Femur (tissue), 1 donor: ENCODE results near the gene FECH.

Experiments used
- DNase-seq: peaks from one replicate; pipeline ENCODE4 v3.0.0-alpha.2; 2017

FECH gene

GRCh38 chr18:57579934-57580333 is 6.6 kb downstream of the FECH start:
- DNase-seq = no peak

DNA sequence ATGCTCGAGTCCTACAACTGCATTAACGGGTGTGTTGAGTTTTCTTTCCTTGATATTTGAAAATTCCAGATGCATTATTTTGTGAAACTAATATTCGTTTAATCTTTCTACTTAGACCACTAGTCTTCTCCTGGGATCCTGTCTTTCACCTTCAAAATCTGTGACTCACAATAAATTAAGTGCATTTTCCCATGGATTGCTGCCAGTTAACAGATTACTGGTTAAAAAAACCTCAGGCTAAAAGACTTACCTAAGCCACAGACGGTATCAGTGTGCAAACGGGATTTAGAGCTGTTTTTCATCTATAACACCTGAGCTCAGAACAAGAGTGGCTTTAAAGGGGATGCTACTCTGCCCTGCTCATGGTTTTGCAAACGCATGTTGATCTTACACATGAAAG is 10.2 kb downstream of the FECH start:
- DNase-seq = no peak

DNA sequence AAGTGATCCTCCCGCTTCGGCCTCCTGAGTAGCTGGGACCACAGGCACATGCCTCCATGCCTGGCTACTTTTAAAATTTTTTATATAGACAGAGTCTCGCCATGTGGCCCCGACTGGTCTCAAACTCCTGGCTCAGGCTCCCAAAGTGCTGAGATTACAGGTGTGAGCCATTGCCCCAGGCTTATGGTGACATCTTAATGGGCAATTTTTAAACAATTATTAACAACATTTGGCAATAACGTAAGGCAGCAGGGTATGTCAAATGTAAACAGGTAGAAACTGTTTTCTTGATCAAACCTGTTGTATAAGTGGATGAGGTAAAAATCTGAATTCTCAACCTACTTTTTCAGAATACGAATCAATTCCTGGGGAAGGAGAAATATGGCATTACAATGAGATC is 11.0 kb downstream of the FECH start:
- DNase-seq = no peak

DNA sequence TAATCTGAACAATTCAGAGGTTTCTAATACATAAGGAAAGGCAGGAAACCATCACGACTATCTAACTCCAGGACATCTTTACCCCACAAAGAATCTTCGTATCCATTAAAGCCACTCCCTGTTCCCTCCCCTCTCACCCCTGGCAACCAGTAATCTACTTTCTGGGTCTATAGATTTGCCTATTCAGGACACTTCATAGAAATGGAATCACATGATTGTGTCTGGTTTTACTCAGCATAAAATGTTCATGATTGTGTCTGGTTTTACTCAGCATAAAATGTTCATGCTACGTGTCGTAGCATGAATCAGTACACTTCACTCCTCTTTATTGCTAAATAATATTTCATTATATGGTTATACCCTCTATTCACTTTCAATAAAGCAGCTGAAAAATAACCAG is 11.6 kb downstream of the FECH start:
- DNase-seq = no peak

GRCh38 chr18:57570162-57570561 is 16.3 kb downstream of the FECH start:
- DNase-seq = no peak

DNA sequence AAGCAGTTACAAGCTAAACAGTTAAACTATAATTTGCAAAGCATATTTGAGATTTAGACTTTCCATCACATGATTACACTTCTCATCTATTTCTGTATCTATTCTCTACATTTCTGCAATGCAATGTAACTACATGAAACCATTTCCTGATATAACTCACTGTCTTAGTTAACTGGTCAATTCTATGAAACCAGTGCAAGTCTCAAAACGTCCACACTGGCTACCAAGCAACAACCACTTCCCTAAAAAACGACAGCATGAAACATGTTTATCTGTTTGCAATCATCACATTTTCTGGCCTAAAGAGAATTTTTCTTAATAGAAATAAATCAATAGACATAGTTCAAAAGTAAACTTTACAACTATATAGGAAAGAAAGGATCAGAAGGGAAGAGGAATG is 17.4 kb downstream of the FECH start:
- no peak for DNase-seq

DNA sequence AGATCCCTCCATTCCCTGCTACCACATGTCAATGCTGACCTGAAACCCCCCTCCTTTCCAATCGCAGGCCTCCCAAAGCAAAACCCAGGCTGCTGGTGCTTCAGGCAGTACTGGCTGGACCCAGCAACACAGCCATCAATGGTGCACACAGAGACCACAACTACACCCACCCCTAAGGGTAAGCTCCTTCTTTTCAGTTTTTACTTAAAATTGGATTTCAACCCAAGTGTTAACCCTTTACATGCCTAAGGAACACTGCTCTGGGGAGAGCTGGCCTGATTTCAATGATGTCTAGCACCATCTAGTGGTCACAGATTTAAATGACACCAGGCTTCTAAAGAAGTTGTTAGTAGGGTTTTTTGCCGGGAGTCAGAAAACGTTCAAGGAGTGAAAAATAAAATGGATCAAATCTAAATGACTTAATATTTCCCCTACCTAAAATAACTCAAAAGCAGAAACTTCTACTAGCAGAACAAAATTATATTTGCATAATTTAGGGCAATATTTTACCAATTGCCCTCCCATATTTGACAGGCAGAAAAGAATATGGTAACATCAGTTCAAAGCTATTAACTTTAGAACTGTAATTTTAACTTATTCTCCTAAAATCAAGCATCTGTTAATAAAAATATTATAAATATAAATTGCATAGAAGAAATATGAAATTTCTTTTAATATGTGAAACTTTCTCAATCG is 24.6 kb downstream of the FECH start:
- DNase-seq = peak; percentile 31

GRCh38 chr18:57561261-57561660 is 25.2 kb downstream of the FECH start:
- DNase-seq = no peak

- DNase-seq = peak; percentile 83
These were observed 27.2 kb downstream of the FECH start for GRCh38 chr18:57559314-57559713.

GRCh38 chr18:57555134-57555533 is 31.4 kb downstream of the FECH start:
- no peak for DNase-seq

- DNase-seq = no peak
These were observed 36.0 kb downstream of the FECH start for GRCh38 chr18:57550510-57550909.

GRCh38 chr18:57547260-57547659 is 39.2 kb downstream of the FECH start:
- DNase-seq = no peak

GRCh38 chr18:57544936-57545660 is 41.4 kb downstream of the FECH start:
- no peak for DNase-seq

DNA sequence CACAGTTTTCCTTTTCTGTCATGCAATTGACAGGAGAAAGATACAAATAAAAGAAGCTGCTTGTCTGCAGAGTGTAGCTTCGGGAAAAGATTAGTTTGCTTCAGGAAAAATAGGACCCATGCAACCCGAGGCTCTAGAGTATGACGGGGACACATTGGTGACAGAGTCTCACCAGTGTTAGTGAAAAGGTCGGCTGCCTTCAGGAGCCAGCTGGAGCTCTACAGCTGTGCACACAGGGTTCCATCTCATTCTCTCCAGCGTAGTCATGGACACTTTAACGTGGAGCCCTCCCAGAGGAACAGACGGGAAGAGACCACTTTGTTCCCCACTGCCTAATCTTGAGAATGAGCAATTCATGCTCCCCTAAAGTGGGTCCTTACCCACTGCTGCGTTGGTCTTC is 42.9 kb downstream of the FECH start:
- no peak for DNase-seq

DNA sequence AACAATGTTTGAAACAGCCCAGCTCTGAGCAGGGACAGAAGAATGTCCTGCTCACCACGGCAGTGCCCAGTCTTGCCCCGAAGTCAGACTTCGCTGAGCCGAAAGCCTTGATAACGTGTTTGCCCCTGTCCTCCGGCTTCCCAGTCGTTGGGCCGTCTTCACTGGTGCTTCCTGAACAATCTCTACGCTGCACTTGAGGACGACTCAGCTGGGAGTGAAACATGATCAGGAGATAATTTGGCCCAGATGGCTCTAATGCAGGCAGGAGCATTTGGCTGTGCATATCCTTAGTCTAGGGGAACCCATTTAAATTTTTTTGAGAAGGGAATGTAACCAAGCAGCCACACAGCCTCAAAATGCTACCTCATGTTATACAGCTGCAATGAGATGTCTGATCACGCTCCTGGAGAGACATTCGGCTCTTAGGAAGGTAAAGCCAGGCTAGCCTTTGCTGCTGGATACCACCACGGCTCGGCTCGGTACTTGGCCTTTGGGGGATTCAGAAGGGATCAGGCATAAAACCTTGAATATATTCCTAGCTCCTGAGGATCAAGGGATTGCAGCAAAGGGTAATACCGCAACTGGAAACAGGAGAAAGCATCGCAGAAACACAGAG is 43.6 kb downstream of the FECH start:
- DNase-seq = no peak

- no peak for DNase-seq
These were observed 44.4 kb downstream of the FECH start for GRCh38 chr18:57542126-57542525.

- DNase-seq = no peak
These were observed 46.8 kb downstream of the FECH start for GRCh38 chr18:57539702-57540101.

GRCh38 chr18:57538614-57539013 is 47.9 kb downstream of the FECH start:
- DNase-seq = no peak

DNA sequence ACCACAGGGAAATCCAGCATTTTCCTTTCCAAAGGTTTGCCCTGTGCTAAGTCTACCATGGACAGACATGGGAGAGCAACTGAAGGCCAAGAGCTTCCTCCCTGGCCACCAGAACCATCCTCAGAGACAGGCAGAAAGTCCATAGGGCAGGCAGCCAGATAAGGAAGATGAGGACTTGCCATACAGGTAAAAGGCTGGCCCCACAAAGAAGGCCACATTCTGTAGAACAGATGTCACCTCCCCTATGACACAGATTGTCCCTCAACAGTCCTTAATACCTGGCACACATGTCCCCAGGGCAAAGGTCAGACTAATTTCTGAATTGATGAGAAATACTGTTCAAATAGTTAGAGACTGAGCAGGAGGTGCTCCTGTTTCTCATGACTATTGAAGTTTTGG is 52.0 kb downstream of the FECH start:
- no peak for DNase-seq

DNA sequence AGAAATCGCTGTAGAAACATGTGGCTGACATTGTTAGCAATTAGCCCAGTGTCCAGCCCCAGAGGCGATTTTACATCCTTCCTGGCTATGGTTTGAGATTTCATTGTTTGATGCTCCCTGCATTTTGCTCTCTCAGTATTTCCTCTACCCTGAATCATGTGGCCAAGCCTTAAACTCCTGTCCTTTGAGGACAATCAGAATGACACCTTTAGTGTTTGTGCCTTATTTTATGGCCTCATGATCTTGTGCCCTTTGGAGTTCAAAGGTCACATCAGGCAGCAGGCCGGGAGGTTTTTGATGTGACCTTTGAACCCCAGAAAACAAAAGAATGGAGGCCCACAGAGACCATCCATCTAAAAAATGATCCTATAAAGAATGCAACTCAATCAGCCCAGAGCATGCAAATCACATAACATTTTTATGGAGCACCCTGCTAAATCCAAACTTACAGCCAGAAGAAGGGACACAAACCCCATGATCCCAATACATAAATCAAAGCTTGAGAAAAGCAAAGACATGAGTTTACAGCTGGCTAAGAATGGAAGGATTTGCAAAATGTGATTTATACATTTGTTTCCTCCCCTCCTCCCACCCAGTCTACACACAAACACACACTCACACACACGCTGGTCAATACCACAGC is 52.5 kb downstream of the FECH start:
- DNase-seq = no peak

DNA sequence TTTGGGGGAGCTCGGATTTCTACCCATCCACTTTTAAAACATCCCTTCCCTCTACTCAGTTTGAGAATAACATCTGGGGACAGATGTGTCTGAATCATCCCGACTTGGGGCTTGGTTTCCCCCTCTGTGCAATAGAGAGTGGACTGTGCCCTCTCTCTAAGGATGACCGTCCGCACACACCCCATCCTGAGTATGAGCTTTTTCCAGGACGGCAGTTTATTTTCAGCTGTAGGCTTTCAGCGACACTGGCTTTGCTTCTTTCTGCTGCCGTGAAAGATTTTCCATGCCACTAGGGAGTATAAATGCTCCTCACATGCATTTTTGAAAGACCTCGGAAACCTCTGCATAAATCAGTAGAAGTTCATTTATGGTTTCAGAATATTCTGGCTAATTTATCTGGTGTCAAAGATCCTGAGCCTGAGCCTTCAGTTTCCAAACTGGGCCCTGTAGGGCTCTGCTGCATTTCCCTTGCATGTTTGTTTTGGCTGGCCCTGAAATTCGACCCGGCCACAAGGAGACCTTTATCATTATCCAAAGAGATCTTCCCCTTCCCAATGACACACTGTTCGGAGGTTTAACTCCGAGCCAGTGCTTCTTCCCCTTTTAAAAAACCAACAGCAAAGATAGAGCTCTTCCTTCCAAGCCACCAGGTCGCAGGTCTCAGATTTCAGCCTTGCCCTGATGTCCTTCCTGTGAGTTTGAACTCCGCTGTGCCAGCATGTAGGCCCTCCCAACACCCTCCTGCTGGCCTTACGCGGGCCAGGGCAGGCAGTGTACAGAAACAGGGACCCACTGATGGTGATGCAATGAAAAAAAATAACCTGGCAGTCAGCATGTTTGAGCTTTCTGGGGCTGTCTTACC is 53.3 kb downstream of the FECH start:
- peak; percentile 40 for DNase-seq

DNA sequence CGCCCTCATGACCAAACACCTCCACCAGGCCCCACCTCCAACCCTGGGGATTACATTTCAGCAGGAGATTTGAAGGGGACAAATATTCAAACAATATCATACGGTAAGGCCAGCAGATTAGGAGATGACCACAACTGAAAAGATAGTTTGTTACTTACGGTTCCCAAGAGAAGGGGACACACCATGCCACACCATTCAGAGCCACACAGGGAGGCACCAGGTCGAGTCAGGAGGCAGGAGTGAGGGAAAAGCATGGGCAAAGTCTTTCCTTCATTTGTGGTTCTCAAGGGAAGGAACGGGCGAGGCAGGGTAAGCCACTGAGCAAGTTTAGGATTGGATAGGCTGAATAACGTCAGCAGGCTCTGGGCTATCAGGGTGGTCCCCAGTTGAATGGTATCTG is 57.4 kb downstream of the FECH start:
- DNase-seq = no peak
